HG03175 (cell line): ENCODE data around the gene FAM3B.
"Not testable (repeated sequence)": the region's sequence is repeated elsewhere in the genome, so short reads cannot be mapped to it uniquely, and the experiment has no call there.

Experiments
- ATAC-seq: cut with Tn5 transposase; IDR thresholded peaks from one replicate; pipeline ENCODE4 v1.9.1; 2021; ENCODE audit warnings: mild to moderate bottlenecking, moderate library complexity; ENCODE audit not compliant: unreplicated experiment

FAM3B gene

GRCh38 chr21:41349619-41350390 lies 33.2 kb downstream of the FAM3B start:
- no peak for ATAC-seq

DNA sequence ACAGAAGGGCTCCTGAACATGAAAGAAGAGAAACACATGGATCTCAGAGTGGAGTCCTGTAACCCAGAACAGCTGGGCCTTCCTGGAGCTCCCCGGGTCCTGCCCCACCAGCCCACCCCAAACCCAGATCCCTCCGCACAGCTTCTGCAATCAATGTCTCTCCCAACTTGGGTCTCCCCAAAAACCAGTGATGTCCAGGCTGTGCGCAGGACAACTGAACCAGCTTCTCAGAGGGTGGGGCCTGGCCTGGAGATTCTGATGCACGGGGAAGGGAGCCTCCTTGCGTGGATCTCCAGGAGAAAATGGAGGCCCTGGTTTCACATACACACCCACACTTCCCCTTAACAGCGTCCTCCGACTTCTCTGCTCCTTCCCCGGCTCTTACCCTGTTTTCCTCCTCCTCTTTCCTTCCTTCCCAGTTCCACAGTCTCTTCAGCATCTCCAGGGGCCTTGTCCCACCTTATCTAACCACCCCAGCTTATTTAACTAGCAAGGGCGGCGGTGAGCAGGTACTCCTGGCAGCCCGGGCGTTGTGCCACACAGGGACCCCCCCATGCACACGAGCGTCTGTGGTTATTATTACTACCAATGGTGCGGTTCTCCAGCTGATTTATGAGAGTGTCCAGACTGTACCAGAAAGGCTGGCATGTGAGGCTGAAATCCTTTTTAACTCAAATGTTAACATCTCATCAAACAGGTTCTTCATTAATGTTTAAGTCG lies 34.0 kb downstream of the FAM3B start:
- no peak for ATAC-seq

- ATAC-seq, result no peak
These were observed 40.9 kb downstream of the FAM3B start for GRCh38 chr21:41357546-41357945.

DNA sequence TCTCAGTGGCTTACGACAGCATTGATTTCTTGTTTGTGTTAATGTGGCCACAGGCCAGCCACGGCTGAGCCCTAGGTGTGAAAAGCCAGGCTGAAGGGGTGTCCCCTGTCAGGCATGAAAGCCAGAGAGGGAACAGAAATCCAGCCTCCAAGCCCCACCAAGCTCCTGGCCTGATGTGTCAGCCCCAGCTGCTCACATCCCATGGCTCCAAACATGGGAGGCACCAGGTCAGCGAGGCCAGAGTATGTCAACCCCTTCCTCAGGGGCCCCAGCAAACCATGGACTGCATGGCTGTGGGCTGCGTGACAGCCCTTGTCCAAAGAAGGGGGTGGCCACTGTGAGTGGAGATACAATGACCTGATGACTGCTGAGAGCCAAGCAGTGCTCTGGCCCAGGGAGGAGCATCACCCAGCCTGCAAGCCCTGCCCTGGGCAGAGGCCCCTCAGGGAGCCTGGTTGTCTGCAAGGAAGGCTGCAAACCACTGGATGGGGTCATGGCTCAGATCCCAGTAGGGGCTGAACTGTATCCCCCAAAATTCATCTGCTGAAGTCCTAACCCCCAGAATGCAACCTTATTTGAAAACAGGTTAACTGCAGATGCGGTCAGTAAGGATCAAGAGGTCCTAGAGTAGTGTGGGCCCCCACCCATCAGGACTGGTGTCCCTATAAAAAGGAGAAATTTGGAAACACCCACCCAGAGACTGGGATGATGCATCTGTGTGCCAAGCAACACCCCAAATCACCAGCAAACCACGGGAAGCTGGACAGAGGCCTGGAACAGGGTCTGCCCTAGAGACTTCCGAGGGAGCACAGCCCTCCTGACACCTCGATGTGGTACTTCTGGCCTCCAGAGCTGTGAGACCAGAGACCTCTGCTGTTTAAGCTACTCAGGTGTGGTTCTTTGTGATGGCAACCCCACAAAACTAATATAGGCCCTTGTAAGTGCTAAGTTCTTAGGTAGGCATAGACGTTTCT lies 41.9 kb downstream of the FAM3B start:
- no peak for ATAC-seq

DNA sequence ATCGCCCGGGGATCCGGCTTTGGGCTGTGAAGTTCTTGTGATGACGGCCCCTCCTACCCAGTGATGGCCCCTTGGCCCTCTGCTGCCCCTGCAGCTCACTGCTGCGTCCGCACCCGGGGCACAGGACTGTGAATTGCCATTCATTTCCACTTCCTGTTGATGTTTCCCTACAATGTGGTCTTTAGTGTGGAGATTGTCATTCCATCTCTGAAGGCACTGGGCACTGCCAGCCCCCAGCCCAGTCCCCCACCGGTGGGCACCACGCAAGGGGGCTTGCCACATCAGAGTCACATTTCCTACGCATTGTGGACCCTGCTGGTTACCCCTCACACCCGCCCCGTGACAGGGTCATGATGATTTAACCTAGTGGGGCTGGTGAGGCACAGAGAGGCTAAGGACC lies 42.7 kb downstream of the FAM3B start:
- ATAC-seq, result no peak

GRCh38 chr21:41359754-41360071 lies 43.1 kb downstream of the FAM3B start:
- ATAC-seq, result not testable (repeated sequence)

- ATAC-seq, result no peak
These were observed 43.6 kb downstream of the FAM3B start for GRCh38 chr21:41360072-41360821.

GRCh38 chr21:41361053-41361785 lies 44.6 kb downstream of the FAM3B start:
- no peak for ATAC-seq

DNA sequence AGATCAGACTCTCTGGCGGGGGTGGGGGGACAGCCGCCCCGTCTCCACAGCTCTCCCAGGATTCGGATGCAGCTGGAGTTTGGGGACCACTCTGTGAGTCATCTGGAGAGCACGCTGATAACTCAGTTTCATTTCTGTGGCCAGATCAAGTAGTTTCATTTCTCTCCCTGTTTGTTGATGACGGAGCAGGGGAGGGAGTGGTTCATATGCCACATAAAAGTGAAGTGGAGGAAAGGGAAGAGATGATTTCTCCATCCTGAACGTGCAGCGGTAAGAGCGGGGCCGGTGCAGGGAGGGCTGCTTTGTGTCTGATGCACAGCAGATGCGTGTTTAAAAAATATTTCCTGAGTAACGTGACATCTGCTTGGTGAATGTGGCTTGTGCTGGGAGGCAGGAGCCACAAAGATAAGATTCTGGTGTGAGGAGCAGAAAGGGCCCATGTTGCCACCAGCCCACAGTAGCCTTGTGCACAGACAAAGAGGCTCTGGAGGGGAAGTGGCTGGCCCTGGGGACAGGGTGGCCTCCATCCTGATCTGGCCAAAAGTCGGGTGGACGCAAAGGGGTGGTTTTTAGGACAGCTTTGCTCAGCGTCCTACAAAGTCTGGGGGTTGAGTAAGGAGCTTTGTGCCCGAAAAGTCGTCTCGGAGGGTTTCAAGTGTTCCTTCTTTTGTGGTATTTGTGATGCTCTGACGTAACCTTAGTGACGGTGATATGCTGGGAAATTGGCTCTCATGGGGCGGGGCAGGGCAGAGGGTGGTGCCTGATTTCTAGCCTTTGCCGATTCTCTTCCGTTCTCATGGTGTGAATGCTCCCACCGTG lies 45.4 kb downstream of the FAM3B start, which contains the start of gene MX2:
Gene MX2, plus strand, starts transcription at position 242 of the 819 bp plus-strand sequence. CDS start 14,880 bp downstream, outside the sequence.
- peak; percentile 69 for ATAC-seq

DNA sequence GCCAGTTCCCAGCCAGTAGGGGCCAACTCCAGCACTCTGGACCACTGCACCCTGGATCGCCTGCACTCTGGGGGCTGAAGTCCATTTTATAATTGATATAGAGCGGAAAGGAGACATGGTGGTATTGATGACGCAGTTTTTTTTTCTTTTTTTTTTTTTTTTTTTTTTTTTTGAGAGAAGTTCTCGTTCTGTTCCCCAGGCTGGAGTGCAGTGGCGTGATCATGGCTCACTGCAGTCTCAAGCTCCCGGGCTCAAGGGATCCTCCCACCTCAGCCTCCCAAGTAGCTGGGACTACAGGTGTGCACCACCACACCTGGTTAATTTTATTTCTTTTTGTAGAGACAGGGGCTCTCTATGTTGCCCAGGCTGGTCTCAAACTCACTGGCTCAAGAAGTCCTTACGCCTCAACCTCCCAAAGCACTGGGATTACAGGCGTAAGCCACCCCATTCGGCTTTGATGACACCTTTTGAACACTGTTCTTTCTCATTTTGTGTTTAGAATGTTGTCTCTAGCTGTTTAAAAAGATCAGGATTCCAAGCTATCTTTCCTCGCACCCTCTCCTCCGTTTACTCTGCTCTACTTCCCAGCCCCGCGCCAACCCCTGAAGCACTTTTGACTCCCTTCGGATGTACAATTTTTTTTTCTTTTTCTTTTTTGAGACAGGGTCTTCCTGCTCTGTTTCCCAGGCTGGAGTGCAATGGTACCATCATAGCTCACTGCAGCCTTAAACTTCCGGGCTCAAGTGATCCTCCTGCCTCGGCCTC lies 46.2 kb downstream of the FAM3B start:
- ATAC-seq, result peak; percentile 2

GRCh38 chr21:41363370-41364270 lies 47.0 kb downstream of the FAM3B start:
- ATAC-seq, result no peak

- no peak for ATAC-seq
These were observed 47.7 kb downstream of the FAM3B start for GRCh38 chr21:41364308-41364707.

GRCh38 chr21:41365377-41366107 lies 48.9 kb downstream of the FAM3B start:
- no peak for ATAC-seq

DNA sequence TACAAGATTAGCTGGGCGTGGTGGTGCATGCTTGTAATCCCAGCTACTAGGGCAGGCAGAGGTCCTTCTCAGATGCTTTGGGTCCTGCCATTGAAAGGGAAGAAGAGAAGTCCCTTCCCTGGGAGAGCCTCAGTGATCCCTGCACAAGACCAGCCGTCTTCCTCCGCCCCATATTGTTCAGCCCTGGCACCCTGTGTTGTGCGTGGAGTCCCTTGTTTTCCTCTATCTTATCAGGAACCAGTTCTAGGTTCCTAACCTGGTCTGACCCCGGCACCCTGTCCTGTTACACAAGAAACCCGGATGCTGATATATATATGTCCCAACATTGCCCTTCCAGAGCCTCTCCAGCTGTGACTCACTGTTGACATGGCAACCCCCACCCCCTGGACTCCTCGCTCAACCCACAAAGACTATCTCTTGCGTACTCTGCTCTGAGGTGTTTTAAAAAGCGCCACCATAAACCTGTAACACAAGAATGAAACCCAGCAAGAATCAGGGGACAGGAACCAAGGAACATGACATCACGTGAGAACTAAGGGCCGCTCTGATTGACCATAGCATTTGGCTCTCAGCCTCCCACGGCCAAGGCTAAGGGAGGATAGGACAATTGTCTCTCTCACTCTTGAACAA lies 50.0 kb downstream of the FAM3B start:
- no peak for ATAC-seq

GRCh38 chr21:41367301-41367944 lies 50.8 kb downstream of the FAM3B start:
- peak; percentile 2 for ATAC-seq
